A673 (cell line): ENCODE measurements around the gene SPRYD4. TPM values are rescaled to one million over a fixed set of nuclear protein-coding genes. Genes with fewer than 3 reads are reported as not detected.
A peak's percentile ranks its signal among the peaks of the same experiment; 100 is the strongest.

Experiments used
- BruUV-seq: library from RNA; stranded (reverse); fragments of 400-500 nt; replicated peaks from 2 replicates; lab custom pipeline; 2021; lab: Mats Ljungman, UMichigan
- CTCF ChIA-PET: fragments of 300-600 bp; sonication (Branson Sonifier 250); formaldehyde crosslinking; loops from one replicate; lab custom pipeline; 2022; ENCODE audit warnings: antibody characterized with exemption; lab: Charles Lee
- POLR2A ChIA-PET: fragments of 300-600 bp; sonication (Branson Sonifier 250); formaldehyde crosslinking; loops from one replicate; lab custom pipeline; 2022; ENCODE audit warnings: antibody characterized with exemption; ENCODE audit not compliant: low non-redundant PET; lab: Charles Lee
- DNase-seq: peaks from one replicate; pipeline ENCODE4 v3.0.0-alpha.2; 2015; ENCODE audit warnings: low spot score
- H3K27ac ChIP-seq: fragments of 200-600 bp; sonication (generic); 2 replicates; pipeline ENCODE4 v1.5.1; 2016; ENCODE audit warnings: mixed run types, low read depth, mild to moderate bottlenecking, mixed read lengths, antibody characterized with exemption, low read length; ENCODE audit not compliant: poor library complexity, severe bottlenecking
- H3K27me3 ChIP-seq: fragments of 200-600 bp; sonication (generic); replicated peaks from 2 replicates; pipeline ENCODE4 v1.6.1; 2017; ENCODE audit warnings: mixed run types, low read depth, mild to moderate bottlenecking, mixed read lengths, antibody characterized with exemption, low read length; ENCODE audit not compliant: insufficient read depth, poor library complexity
- H3K36me3 ChIP-seq: fragments of 200-600 bp; sonication (generic); 2 replicates; pipeline ENCODE4 v1.6.1; 2016; ENCODE audit warnings: mixed run types, mild to moderate bottlenecking, mixed read lengths, antibody characterized with exemption, low read length; ENCODE audit not compliant: insufficient read depth, poor library complexity, severe bottlenecking
- H3K4me1 ChIP-seq: fragments of 200-600 bp; sonication (generic); 2 replicates; pipeline ENCODE4 v1.6.1; 2017; ENCODE audit warnings: mixed run types, mild to moderate bottlenecking, mixed read lengths, antibody characterized with exemption, low read length; ENCODE audit not compliant: insufficient read depth, poor library complexity, severe bottlenecking
- H3K4me3 ChIP-seq: fragments of 200-600 bp; sonication (generic); 2 replicates; pipeline ENCODE4 v1.5.1; 2016; ENCODE audit warnings: low read depth, mixed run types, mild to moderate bottlenecking, mixed read lengths, low read length; ENCODE audit not compliant: poor library complexity, severe bottlenecking
- H3K9me3 ChIP-seq: fragments of 200-600 bp; sonication (generic); 2 replicates; pipeline ENCODE4 v1.6.1; 2016; ENCODE audit warnings: mixed run types, low read depth, mild to moderate bottlenecking, mixed read lengths, antibody characterized with exemption, low read length; ENCODE audit not compliant: poor library complexity, severe bottlenecking
- CTCF ChIP-seq: fragments of 300-800, 200-600 bp; sonication (generic); conservative IDR thresholded peaks from 2 replicates; pipeline ENCODE4 v1.5.1; 2017; ENCODE audit warnings: low read depth, mild to moderate bottlenecking, antibody characterized with exemption, low read length, moderate library complexity, mixed read lengths
- EZH2 ChIP-seq: fragments of 200-600 bp; sonication (generic); IDR thresholded peaks from 2 replicates; pipeline ENCODE4 v1.6.1; 2017; ENCODE audit warnings: borderline replicate concordance, low read depth, mild to moderate bottlenecking, mixed read lengths, antibody characterized with exemption, low read length; ENCODE audit not compliant: poor library complexity, severe bottlenecking
- intact Hi-C: fragments of 100-400 bp; cut with micrococcal nuclease; formaldehyde crosslinking; loops from one replicate; pipeline ENCODE4 v1.10.0; 2022; ENCODE audit not compliant: unreplicated experiment
- total RNA-seq: library from RNA; stranded (reverse); gene quantifications from 2 replicates; pipeline ENCODE4 v1.2.3, GENCODE V29; 2021

The SPRYD4 gene
- total RNA-seq, 1 experiment from 2014 or later, result 4.7 TPM

GRCh38 chr12:56448860-56449621, 19.3 kb upstream of the SPRYD4 start, which contains the start of gene TIMELESS:
TSS of gene TIMELESS (minus strand) at chr12:56449426. CDS start at chr12:56434170, 15,256 bp downstream.
- Histone ChIP-seq H3K36me3 (no peaks in the 10 kb centered on the region), H3K27ac (peak within 1 kb of the TSS; percentile 95), H3K4me3 (peak within 1 kb of the TSS; percentile 61), H3K4me1 (peaks cover 8% of the 10 kb centered on the region), H3K9me3 (no peaks in the 10 kb centered on the region), H3K27me3 (no peaks in the 10 kb centered on the region)
- DNase-seq, result peak; percentile 96
- TSS peak; percentile 79 for BruUV-seq
- TF ChIP-seq CTCF (no peak), EZH2 (no peak)
- CTCF ChIA-PET, result interaction anchor here (0.9 kb wide), 1 partner anchor 15 kb away, joined by 4 read pairs; no protein-coding TSS in a partner anchor
- POLR2A ChIA-PET, result interaction anchor here (0.6 kb wide), 1 partner anchor 108 kb away, joined by 4 read pairs; no protein-coding TSS in a partner anchor
- intact Hi-C loops, result no loop called here

GRCh38 chr12:56449622-56449984, 18.8 kb upstream of the SPRYD4 start:
- Histone ChIP-seq H3K9me3 (no peaks in the 10 kb centered on the region), H3K4me3 (peak overlapping the region; percentile 61), H3K27me3 (no peaks in the 10 kb centered on the region), H3K36me3 (no peaks in the 10 kb centered on the region), H3K4me1 (peaks cover 8% of the 10 kb centered on the region), H3K27ac (peak overlapping the region; percentile 95)
- no peak for DNase-seq
- BruUV-seq, result TSS peak; percentile 98
- TF ChIP-seq CTCF (no peak), EZH2 (no peak)
- CTCF ChIA-PET, result interaction anchor here (0.9 kb wide), 1 partner anchor 15 kb away, joined by 4 read pairs; no protein-coding TSS in a partner anchor
- POLR2A ChIA-PET, result no interaction called here
- intact Hi-C loops, result no loop called here

- H3K9me3 ChIP-seq, result no peaks in the 10 kb centered on the region
- DNase-seq, result no peak
- no TSS peak for BruUV-seq
- POLR2A ChIA-PET, result interaction anchor here (0.6 kb wide), 1 partner anchor 27 kb away, joined by 15 read pairs; no protein-coding TSS in a partner anchor
- peaks cover 8% of the 10 kb centered on the region for H3K4me1 ChIP-seq
- intact Hi-C loops, result no loop called here
- no peaks in the 10 kb centered on the region for H3K27me3 ChIP-seq
- CTCF ChIA-PET, result interaction anchor here (0.6 kb wide), 1 partner anchor 54 kb away, joined by 4 read pairs; no protein-coding TSS in a partner anchor
- no peaks in the 10 kb centered on the region for H3K36me3 ChIP-seq
- H3K4me3 ChIP-seq, result no peak overlapping the region
- H3K27ac ChIP-seq, result no peak overlapping the region
- no peak for TF ChIP-seq CTCF
- no peak for TF ChIP-seq EZH2
Observed at GRCh38 chr12:56450241-56450640, 18.1 kb upstream of the SPRYD4 start.
